PC-3 (cell line): ENCODE results near the gene THADA.

Source experiments
- CTCF ChIP-seq: fragments of 300-600 bp; sonication (generic); conservative IDR thresholded peaks from 2 replicates; pipeline ENCODE4 v1.5.1; 2017; ENCODE audit warnings: antibody characterized with exemption, low read depth, mild to moderate bottlenecking, low read length
- EZH2 ChIP-seq: fragments of 300-600 bp; sonication (generic); IDR thresholded peaks from one replicate; pipeline ENCODE4 v1.6.1; 2017; ENCODE audit warnings: antibody characterized with exemption, mild to moderate bottlenecking, low read length; ENCODE audit not compliant: unreplicated experiment
- EZH2phosphoT487 ChIP-seq: fragments of 300-600 bp; sonication (generic); IDR thresholded peaks from 2 replicates; pipeline ENCODE4 v1.6.1; 2018; ENCODE audit warnings: mild to moderate bottlenecking, antibody characterized with exemption, low read length, borderline replicate concordance

DNA sequence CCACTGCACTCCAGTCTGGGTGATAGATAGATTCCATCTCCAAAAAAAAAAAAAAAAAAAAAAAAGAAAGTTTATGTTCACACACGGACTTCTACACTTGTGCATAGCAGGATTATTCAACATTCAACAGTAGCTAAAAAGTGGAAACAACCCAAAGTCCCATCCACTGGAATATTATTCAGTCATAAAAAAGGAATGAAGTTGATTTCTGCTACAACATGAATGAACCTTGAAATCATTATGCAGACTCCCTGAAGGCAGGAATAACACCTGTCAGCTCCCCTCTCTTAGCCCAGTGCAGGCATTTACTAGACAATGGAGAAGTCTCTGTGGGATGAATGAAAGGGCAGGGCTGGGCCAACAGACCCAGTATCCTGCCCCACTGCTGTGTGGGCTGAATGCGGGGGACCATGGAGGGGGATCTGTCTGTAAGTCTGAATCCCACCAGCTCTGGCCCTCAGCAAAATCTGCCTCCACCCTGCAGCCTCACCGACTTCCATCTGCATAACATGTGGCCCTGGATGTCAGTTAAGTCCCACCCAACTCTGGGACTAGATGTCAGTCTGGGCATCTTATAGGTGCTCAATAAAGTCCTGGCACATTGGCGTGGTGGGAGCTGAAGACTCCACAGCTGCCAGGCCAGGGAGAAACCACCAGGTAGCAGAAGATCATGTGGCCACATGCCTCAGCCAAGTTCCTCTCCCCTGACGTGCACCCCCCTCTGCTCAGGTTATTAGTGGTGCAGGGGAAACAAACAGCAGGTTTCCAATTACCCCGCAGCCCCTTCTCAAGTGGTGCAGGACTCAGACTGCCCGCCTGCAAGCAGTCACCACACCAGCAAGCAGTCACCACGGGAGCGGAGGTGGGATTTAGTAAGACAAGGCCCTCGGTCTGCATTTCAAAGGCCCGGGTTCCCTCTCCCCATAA lies 378.3 kb downstream of the THADA start:
- TF ChIP-seq CTCF (no peak), EZH2phosphoT487 (no peak), EZH2 (no peak)
